ENCODE measurements around the gene ATP2A1.
"Not testable (repeated sequence)": the region's sequence is repeated elsewhere in the genome, so short reads cannot be mapped to it uniquely, and the experiment has no call there.

ATP2A1 gene

DNA sequence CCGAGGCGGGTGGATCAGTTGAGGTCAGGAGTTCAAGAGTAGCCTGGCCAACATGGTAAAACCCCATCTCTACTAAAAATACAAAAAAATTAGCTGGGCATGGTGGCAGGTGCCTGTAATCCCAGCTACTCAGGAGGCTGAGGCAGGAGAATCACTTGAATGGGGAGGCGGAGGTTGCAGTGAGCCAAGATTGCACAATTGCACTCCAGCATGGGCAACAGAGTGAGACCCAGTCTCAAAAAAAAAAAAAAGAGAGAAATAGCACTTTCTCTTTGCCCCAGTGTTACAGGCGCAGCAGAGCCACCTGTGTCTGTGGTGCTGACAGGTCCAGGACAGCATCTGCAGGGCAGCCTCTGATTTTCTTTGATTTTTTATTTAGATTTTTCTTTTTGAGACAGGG lies 3.3 kb downstream of the ATP2A1 start:
- not testable (repeated sequence) for DNase-seq (ENCODE audit: low read depth in 2 of 2)

DNA sequence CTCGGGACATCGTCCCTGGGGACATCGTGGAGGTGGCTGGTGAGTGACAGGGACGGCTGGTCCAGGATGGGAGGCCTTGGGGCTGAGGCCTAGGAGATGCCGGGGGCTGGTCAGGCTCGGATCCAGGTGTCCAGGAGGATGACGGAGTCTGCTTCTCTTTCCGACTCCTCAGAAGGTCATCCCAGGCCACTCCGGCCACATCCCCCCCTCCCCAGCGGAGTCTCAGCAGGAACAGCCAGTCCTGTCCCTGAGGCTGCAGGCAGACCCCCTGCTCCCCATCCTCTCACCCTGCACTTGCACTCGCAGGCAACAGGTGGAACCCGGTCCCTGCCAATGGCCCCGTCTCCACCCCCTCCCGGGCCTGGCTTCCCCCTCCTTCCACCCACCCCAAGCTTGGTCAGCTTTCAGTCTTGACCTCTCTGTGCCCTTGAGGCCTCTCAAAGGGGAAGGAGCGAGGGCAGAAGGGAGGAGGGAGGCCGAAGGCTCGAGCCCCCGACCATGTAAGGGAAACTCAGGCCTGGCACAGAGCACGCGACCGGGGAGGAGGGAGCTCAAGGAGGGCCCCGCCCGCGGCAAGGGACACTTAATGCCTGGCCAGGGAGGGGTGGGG lies 4.4 kb downstream of the ATP2A1 start:
- no peak for DNase-seq (ENCODE audit: low read depth in 2 of 2)

DNA sequence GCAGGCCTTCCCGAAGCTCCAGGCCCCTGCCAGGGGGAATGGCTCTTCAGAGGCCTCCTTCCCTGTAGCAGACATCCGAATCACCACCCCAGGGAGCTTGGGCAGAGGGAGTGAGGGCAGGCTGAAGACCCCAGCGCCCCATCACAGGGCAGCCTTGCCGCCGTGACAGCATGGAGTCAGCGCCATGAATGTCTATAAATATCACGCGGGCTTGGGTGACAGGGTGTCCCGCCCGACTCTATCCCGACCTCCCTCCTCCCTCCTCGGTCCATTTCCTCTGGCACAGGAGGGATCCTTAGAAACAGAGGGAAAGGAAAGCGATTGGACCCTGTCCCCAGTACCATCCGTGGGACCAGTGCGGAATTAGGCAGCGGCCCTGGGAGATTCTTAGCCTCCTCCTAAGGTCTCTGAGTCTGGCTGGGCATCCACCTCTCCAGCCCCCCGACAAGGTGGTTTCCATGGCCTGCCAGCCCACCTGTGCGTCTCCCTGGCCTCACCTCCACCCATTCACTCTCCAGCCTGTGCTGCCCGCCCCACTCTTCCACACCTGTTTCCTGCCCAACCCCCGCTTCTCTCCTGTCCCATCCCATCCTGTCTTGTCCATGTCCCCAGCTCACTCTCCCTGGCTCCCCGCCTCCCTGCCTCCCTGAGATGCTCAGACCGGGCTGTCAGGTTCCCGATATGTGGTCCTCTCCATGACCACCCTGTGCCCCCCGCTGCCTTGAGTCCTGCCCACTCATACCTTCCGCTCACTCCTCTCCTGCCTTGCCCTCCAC lies 5.1 kb downstream of the ATP2A1 start:
- no peak for DNase-seq (ENCODE audit: low read depth in 2 of 2)

DNA sequence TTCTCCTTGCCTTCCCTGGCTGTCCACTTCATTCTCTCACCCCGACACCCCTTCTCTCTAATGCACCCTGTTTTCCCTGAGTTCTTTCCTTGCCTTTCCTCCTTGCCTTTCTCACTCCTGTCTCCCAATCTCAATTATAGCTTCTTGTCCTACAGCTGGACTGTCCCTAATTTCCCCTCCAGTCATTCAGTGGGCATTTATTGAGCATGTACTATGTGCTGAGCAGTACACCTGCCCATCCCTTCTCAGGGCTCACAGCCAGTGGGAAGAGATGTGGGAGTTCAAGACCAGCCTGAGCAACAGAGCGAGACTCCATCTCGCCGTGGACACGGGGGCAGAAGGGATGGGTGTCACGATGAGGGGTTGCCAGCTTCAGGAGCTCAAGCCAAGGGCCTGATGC lies 5.8 kb downstream of the ATP2A1 start:
- no peak for DNase-seq (ENCODE audit: low read depth in 2 of 2)

DNA sequence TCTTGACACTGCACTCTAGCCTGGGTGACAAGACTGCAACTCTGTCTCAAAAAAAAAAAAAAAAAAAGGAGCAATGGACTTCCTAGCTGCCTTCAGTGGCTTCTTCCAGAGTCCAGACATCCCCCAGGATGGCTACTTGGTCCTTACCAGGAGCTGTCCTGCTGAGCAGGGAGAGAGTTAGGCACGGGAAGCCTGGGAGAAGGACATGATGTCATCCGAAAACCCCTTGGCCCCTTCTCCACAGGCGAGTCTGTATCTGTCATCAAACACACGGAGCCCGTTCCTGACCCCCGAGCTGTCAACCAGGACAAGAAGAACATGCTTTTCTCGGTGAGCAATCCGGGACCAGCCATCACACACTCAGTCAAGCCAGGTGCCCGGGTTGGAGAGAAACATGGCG lies 8.7 kb downstream of the ATP2A1 start:
- DNase-seq (ENCODE audit: low read depth in 2 of 2) = no peak

DNA sequence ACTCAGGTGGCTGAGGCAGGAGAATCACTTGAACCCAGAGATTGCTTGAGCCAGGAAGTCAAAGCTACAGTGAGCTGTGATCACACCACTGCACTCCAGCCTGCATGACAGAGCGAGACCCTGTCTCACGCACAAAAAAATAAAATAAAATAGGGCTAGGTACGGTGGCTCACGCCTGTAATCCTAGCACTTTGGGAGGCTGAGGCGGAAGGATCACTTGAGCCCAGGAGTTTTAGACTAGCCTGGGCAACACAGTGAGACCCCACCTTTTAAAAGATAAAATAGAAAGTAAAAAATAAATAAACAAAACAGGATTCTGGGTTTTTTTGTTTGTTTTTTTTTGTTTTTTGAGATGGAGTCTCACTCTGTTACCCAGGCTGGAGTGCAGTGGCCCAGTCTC lies 12.1 kb downstream of the ATP2A1 start:
- DNase-seq (ENCODE audit: low read depth in 2 of 2) = not testable (repeated sequence)

DNA sequence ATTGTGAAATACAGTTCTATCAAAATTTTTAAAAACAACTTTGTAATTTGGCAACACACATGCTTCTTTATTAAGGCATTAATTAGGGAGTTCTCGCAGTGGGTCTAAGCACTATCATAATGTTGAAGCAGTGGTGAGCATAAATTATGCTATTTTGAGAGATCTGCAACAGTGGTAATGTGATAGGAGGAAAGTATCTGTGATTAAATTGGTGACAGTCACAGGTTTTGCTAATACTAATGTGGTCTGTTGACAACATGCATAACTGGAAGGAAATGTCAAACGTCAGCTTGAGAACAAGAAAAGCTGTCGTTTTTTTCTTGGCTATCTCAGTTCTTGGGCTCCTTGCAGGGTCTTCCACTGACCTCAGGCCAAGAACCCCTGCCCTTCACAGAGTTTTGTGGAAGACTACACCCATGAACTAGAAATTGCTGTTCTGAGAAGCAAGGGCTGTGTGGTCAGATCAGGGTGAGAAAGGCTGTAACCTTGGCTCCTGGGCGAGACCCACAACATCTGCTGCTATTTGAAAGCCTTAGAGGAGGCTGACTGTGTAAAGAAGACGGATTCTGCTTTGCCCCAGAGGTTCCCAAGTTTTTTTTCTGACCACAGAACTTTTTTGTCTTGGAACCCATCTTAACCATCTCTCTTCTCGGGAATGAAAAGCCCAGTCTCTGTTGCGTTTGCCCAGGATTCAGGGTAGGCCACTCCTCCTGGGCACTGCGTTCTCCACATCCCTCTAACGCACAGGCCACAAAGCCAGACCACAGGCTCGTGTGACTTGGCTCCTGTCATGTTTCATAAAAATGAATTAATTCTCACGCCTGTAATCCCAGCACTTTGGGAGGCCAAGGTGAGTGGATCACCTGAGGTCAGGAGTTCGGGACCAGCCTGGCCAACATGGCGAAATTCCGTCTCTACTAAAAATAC lies 13.9 kb downstream of the ATP2A1 start:
- no peak for DNase-seq (ENCODE audit: low read depth in 2 of 2)

DNA sequence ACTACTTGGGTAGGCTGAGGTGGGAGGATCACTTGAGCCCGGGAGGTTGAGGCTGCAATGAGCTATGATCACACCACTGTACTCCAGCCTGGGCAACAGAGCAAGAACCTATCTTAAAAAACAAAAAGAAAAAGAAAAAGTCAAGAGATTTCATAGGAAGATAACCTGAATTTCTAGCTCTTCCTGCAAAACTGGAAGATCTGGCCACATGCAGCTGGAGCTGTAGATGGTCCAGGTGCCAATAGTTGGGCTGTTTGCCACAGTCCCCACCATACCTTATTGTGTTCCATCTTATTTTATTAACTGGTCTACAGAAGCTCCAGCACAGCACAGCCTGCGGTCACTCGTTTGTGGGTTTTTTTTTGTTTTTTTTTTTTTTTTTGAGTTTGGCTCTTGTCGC lies 15.0 kb downstream of the ATP2A1 start:
- no peak for DNase-seq (ENCODE audit: low read depth in 2 of 2)

- DNase-seq (ENCODE audit: low read depth in 2 of 2) = no peak
Measured at GRCh38 chr16:28895609-28896008, 17.3 kb downstream of the ATP2A1 start.

GRCh38 chr16:28897826-28898225 lies 19.5 kb downstream of the ATP2A1 start:
- no peak for DNase-seq (ENCODE audit: low read depth in 2 of 2)

DNA sequence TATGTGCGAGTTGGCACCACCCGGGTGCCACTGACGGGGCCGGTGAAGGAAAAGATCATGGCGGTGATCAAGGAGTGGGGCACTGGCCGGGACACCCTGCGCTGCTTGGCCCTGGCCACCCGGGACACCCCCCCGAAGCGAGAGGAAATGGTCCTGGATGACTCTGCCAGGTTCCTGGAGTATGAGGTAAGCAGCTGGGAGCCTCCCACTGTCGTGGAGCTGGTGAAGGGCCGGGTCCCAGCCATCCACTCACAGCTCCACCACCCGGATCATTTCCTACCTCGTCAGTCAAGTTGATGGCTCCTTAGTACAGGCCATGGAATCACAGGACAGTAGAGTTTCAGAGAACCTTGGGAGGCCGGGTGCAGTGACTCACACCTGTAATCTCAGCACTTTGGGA lies 20.0 kb downstream of the ATP2A1 start:
- no peak for DNase-seq (ENCODE audit: low read depth in 2 of 2)

- no peak for DNase-seq (ENCODE audit: low read depth in 2 of 2)
Measured at GRCh38 chr16:28898942-28899341, 20.7 kb downstream of the ATP2A1 start.

DNA sequence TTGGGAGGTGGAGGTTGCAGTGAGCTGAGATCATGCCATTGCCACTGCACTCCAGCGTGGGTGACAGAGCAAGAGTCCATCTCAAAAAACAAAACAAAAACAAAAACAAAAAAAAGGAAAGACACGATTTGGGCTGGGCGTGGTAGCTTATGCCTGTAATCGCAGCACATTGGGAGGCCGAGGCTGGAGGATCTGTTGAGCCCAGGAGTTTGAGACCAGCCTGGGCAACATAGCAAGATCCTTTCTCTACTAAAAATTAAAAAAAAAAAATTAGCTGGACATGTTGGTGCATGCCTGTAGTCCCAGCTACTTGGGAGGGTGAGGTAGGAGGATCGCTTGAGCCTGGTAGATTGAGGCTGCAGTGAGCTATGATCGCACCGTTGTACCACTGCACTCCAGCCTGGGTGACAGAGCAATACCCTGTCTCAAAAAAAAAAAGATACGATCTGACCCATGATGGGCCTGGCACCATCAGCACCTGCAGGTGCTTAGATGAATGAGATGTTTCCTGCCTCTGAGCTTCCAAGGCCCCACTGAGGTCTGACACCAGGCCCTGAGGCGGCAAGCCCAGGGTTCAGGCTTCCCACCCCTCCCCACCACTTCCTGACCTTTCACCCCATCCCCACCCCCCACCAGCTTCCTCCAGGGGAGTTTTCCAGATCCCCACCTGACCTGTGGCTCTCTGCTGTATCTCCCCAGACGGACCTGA lies 21.7 kb downstream of the ATP2A1 start:
- no peak for DNase-seq (ENCODE audit: low read depth in 2 of 2)

DNA sequence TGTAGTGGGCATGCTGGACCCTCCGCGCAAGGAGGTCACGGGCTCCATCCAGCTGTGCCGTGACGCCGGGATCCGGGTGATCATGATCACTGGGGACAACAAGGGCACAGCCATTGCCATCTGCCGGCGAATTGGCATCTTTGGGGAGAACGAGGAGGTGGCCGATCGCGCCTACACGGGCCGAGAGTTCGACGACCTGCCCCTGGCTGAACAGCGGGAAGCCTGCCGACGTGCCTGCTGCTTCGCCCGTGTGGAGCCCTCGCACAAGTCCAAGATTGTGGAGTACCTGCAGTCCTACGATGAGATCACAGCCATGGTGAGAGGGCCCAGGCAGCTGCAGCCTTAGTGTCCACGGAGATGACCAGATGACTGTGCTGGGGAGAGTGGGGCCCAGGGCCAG lies 22.3 kb downstream of the ATP2A1 start:
- DNase-seq (ENCODE audit: low read depth in 2 of 2) = no peak

DNA sequence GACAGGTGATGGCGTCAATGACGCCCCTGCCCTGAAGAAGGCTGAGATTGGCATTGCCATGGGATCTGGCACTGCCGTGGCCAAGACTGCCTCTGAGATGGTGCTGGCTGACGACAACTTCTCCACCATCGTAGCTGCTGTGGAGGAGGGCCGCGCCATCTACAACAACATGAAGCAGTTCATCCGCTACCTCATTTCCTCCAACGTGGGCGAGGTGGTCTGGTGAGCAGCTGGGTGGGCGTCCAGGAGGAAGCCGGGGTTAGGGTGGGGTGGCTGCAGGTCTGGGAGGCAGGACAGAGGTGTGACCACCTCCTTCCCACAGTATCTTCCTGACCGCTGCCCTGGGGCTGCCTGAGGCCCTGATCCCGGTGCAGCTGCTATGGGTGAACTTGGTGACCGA lies 23.6 kb downstream of the ATP2A1 start:
- no peak for DNase-seq (ENCODE audit: low read depth in 2 of 2)

DNA sequence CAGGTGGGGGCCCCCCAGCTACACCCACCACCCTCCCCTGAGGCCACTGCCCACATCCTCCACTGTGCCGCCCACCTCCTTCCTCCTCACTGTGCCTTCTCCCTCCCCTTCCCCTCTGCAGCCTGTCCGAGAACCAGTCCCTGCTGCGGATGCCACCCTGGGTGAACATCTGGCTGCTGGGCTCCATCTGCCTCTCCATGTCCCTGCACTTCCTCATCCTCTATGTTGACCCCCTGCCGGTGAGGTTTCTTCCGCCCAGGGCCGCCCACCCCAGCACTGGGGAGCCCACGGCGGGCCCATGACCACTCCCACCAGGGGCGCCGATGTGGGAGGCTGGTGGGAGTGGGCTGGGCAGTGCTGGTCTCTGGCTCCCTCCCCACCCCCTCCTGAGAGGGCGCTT lies 24.6 kb downstream of the ATP2A1 start:
- DNase-seq (ENCODE audit: low read depth in 2 of 2) = no peak

DNA sequence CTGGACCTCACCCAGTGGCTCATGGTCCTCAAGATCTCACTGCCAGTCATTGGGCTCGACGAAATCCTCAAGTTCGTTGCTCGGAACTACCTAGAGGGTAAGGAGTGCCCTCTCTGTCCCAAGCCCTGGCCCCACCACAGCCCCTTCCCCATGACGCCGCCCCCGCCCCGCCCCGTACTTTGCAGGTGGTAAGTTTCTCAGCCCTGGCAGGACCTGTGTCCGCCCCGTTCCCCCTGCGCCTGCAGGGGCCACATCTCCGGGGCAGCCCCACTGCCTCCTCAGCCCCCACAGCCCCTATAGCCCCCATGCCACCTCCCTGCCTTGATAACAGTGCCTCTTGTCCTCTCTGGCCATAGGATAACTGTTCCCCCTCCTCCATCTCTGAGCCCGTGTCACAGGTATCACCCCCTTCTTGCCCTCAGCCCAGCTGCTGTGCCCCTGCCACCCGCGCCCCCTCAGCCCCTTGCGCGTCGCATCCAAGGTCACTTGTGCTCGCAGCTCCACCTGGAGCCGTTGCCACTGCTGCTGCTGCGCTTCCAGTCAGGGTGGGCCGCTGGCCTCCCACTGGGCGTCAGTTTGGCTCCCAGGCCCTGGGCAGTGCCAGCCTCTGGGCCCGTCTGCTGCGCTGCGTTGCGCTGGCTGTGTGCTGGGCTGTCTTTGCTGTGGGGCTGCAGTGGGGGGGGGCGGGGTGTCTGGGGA lies 25.2 kb downstream of the ATP2A1 start:
- DNase-seq (ENCODE audit: low read depth in 2 of 2) = no peak

DNA sequence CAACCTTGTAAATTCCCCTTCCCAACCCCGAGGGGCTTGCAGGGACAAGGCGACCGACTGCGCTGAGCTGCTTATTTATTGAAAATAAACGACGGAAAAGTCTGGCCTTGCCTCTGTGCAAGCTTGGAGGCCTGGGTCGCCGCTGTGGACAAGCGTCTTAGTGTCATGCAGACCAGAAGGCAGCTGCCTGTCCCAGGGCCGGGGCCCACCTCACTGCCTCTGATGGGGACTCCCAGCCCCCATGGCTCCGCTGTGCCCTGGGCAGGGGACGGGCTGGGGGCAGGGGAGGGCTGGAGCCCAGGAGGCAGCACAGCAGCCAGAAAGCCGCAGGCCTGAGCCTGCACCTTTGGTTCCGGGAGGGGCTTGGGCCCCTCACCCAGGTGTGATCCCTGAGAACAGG lies 26.1 kb downstream of the ATP2A1 start:
- DNase-seq (ENCODE audit: low read depth in 2 of 2) = no peak

- DNase-seq (ENCODE audit: low read depth in 2 of 2) = no peak
Measured at GRCh38 chr16:28904828-28905227, 26.5 kb downstream of the ATP2A1 start.

GRCh38 chr16:28905229-28905754 lies 27.0 kb downstream of the ATP2A1 start:
- DNase-seq (ENCODE audit: low read depth in 2 of 2) = no peak

DNA sequence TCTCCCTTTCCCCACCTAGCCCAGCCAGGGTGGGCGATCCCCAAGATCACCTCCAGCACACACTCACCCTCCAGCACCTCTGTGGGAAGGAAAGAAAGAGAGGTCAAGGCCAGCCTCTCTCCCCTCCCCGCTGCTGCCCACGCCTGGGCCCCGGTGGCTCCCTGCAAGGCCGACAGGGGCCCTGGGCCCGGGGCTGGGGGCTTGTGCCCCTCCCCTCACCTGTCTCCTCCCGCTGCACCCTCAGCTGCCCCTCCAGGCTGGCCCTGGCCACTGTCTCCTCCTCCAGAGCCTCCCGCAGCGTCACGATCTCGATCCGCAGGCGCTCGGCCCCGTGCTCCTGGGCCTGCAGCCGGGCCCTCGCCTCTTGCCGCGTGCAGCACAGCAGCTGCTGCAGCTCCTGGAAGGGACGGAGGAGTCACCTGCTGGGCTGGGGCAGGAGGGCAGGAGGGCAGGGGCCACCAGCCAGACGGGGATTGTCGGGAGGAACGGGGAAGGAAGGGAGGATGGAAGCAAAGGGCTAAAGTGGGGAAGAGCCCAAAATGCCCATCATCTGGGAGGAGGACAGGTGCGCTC lies 27.6 kb downstream of the ATP2A1 start:
- no peak for DNase-seq (ENCODE audit: low read depth in 2 of 2)

Measured in stimulated activated CD4-positive, alpha-beta T cell treated with anti-CD3 and anti-CD28 coated beads, Interleukin-1b, Interleukin-23, amount 100 ng/mL, for 1 hour (primary cell).